Measurements from ENCODE around the gene CYB5A.

GRCh38 chr18:74252039-74252395, 39.7 kb downstream of the CYB5A start:
- TF ChIP-seq CTCF (conservative IDR thresholded peaks at IDR 0.05) (no peak), ZFX (IDR thresholded peaks at IDR 0.05) (no peak)
